ENCODE data around the gene PACSIN1.
"Not testable (repeated sequence)": the region's sequence is repeated elsewhere in the genome, so short reads cannot be mapped to it uniquely, and the experiment has no call there.

Gene PACSIN1

GRCh38 chr6:34475238-34475682 is 9.4 kb downstream of the PACSIN1 start:
- H3K9ac ChIP-seq (ENCODE audit: low read depth, low read length), result no peak overlapping the region
- H3K27me3 ChIP-seq (ENCODE audit: control insufficient read depth, insufficient read depth, low read length), result peaks cover 36% of the 10 kb centered on the region
- H3K4me1 ChIP-seq (ENCODE audit: control insufficient read depth, insufficient read depth, low read length), result no peaks in the 10 kb centered on the region
- H3K9me3 ChIP-seq (replicated peaks; ENCODE audit: low read length), result no peaks in the 10 kb centered on the region
- no peak overlapping the region for H3K4me3 ChIP-seq (ENCODE audit: low read length)
- H3K4me2 ChIP-seq (ENCODE audit: low read length), result no peak overlapping the region
- H3K36me3 ChIP-seq (ENCODE audit: insufficient read depth, low read length), result no peaks in the 10 kb centered on the region

DNA sequence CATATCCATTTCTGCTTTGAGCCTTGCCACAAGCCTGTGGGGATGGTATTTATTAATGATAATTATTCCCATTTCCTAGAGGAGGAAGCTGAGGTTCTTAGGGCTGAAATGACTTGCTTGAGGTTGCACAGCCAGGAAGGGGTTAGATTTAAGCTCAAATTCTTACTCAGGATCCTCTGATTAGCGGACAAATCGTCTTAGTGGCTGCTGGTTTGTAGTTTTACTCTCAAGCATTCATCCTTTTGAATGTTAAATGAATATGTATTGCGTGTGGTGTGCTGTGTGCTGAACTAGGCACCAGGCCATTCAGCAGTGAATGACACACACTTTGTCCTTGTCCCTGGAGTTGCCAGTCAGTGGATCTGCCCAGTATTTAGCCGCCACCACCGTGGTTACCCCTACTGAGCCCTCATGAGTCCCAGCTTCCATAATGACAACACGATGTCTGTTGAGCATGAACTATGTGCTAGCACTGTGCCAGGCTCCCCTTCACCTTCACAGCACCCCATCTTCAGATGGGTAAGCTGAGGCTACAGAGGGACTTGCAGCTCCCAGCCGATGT is 10.0 kb downstream of the PACSIN1 start:
- H3K9ac ChIP-seq (ENCODE audit: low read depth, low read length), result no peak overlapping the region
- H3K27me3 ChIP-seq (ENCODE audit: control insufficient read depth, insufficient read depth, low read length), result peaks cover 36% of the 10 kb centered on the region
- no peak overlapping the region for H3K4me3 ChIP-seq (ENCODE audit: low read length)
- H3K9me3 ChIP-seq (replicated peaks; ENCODE audit: low read length), result no peaks in the 10 kb centered on the region
- no peaks in the 10 kb centered on the region for H3K4me1 ChIP-seq (ENCODE audit: control insufficient read depth, insufficient read depth, low read length)
- H3K36me3 ChIP-seq (ENCODE audit: insufficient read depth, low read length), result no peaks in the 10 kb centered on the region
- no peak overlapping the region for H3K4me2 ChIP-seq (ENCODE audit: low read length)

GRCh38 chr6:34476447-34476846 is 10.6 kb downstream of the PACSIN1 start:
- no peak overlapping the region for H3K9ac ChIP-seq (ENCODE audit: low read depth, low read length)
- H3K9me3 ChIP-seq (replicated peaks; ENCODE audit: low read length), result no peaks in the 10 kb centered on the region
- peaks cover 36% of the 10 kb centered on the region for H3K27me3 ChIP-seq (ENCODE audit: control insufficient read depth, insufficient read depth, low read length)
- H3K4me2 ChIP-seq (ENCODE audit: low read length), result no peak overlapping the region
- no peaks in the 10 kb centered on the region for H3K36me3 ChIP-seq (ENCODE audit: insufficient read depth, low read length)
- H3K4me1 ChIP-seq (ENCODE audit: control insufficient read depth, insufficient read depth, low read length), result no peaks in the 10 kb centered on the region
- H3K4me3 ChIP-seq (ENCODE audit: low read length), result no peak overlapping the region

DNA sequence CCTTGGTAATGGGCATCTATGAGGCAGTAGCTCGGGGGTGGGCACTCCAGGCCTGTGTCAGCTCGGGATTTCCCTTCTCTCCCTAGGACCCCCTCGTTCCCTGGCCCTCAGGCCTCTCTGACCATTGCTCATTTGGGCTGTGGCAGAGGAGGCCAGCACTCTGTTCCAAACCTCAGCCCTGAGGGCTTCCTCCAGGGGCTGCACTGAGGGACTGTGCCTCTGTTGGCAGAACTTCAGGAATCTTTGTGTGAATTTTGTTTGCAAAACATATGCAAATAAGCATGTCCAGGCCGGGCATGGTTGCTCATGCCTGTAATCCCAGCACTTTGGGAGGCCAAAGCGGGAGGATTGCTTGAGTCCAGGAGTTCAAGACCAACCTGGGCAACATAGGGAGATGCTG is 11.0 kb downstream of the PACSIN1 start:
- Histone ChIP-seq H3K4me3 (ENCODE audit: low read length) (no peak overlapping the region), H3K4me2 (ENCODE audit: low read length) (no peak overlapping the region), H3K4me1 (ENCODE audit: control insufficient read depth, insufficient read depth, low read length) (no peaks in the 10 kb centered on the region), H3K27me3 (ENCODE audit: control insufficient read depth, insufficient read depth, low read length) (peaks cover 36% of the 10 kb centered on the region), H3K9me3 (replicated peaks; ENCODE audit: low read length) (no peaks in the 10 kb centered on the region), H3K36me3 (ENCODE audit: insufficient read depth, low read length) (no peaks in the 10 kb centered on the region), H3K9ac (ENCODE audit: low read depth, low read length) (no peak overlapping the region)

DNA sequence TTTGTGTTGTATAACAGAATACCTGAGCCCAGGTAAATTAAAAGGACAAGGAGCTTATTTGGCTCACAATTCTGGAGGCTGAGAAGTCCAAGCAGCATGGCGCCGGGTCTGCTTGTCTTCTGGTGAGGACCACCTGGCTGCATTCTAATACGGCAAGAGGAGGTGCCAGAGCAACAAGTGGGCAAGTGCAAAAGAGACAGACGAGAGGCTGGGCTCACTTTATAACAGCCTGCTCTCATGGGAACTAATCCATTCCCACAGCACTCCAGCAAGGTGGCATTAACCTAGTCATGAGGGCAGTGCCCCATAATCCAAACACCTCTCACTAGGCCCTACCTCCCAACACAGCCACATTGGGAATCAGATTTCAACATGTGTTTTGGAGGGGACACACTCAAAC is 12.9 kb downstream of the PACSIN1 start:
- peaks cover 29% of the 10 kb centered on the region for H3K27me3 ChIP-seq (ENCODE audit: control insufficient read depth, insufficient read depth, low read length)
- H3K4me2 ChIP-seq (ENCODE audit: low read length), result no peak overlapping the region
- H3K36me3 ChIP-seq (ENCODE audit: insufficient read depth, low read length), result no peaks in the 10 kb centered on the region
- H3K9ac ChIP-seq (ENCODE audit: low read depth, low read length), result no peak overlapping the region
- no peak overlapping the region for H3K4me3 ChIP-seq (ENCODE audit: low read length)
- H3K4me1 ChIP-seq (ENCODE audit: control insufficient read depth, insufficient read depth, low read length), result no peaks in the 10 kb centered on the region
- no peaks in the 10 kb centered on the region for H3K9me3 ChIP-seq (replicated peaks; ENCODE audit: low read length)

DNA sequence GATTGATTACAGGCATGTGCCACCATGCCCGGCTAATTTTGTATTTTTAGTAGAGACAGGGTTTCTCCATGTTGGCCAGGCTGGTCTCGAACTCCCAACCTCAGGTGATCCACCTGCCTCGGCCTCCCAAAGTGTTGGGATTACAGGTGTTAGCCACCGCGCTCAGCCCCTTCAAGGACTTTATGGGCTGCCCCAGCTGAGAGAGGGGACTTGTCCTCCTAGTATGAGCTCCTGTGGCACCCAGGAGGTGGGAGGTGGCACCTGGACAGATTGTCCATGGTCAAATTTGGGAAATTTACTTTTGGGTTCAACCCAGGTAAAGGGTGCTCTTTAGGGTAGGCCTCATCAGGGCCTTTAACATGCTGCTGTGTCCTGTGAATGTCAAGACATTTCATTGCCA is 17.9 kb downstream of the PACSIN1 start:
- not testable (repeated sequence) for H3K4me1 ChIP-seq (ENCODE audit: control insufficient read depth, insufficient read depth, low read length); H3K4me3 ChIP-seq (ENCODE audit: low read length); H3K27me3 ChIP-seq (ENCODE audit: control insufficient read depth, insufficient read depth, low read length); H3K9ac ChIP-seq (ENCODE audit: low read depth, low read length); H3K9me3 ChIP-seq (replicated peaks; ENCODE audit: low read length); H3K36me3 ChIP-seq (ENCODE audit: insufficient read depth, low read length); H3K4me2 ChIP-seq (ENCODE audit: low read length)

- H3K9me3 ChIP-seq (replicated peaks; ENCODE audit: low read length), result no peaks in the 10 kb centered on the region
- no peaks in the 10 kb centered on the region for H3K4me1 ChIP-seq (ENCODE audit: control insufficient read depth, insufficient read depth, low read length)
- H3K9ac ChIP-seq (ENCODE audit: low read depth, low read length), result no peak overlapping the region
- no peak overlapping the region for H3K4me3 ChIP-seq (ENCODE audit: low read length)
- H3K27me3 ChIP-seq (ENCODE audit: control insufficient read depth, insufficient read depth, low read length), result peaks cover 4% of the 10 kb centered on the region
- H3K4me2 ChIP-seq (ENCODE audit: low read length), result no peak overlapping the region
- H3K36me3 ChIP-seq (ENCODE audit: insufficient read depth, low read length), result no peaks in the 10 kb centered on the region
Observed at GRCh38 chr6:34484391-34484790, 18.5 kb downstream of the PACSIN1 start.

DNA sequence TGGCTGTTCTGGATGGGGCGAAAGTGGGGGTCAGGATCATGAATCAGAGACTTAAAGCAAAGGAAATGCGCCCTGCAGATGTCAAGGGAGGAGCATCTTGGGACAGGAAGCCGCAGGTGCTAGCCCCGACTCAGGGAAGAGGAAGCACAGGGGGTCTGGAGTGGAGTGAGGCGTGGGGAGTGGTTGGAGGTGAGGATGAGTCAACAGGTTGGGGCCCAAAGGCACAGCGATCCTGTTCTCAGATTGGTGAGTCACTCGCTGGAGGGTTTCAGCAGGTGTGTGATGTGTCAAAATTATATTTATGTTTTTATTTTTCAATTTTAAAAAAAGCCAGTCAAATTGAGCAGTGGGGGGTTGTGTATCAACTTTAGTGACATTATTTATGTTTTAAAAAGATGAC is 19.0 kb downstream of the PACSIN1 start:
- H3K4me1 ChIP-seq (ENCODE audit: control insufficient read depth, insufficient read depth, low read length), result no peaks in the 10 kb centered on the region
- no peaks in the 10 kb centered on the region for H3K36me3 ChIP-seq (ENCODE audit: insufficient read depth, low read length)
- H3K27me3 ChIP-seq (ENCODE audit: control insufficient read depth, insufficient read depth, low read length), result peaks cover 4% of the 10 kb centered on the region
- no peak overlapping the region for H3K4me3 ChIP-seq (ENCODE audit: low read length)
- no peak overlapping the region for H3K9ac ChIP-seq (ENCODE audit: low read depth, low read length)
- H3K4me2 ChIP-seq (ENCODE audit: low read length), result no peak overlapping the region
- H3K9me3 ChIP-seq (replicated peaks; ENCODE audit: low read length), result no peaks in the 10 kb centered on the region

DNA sequence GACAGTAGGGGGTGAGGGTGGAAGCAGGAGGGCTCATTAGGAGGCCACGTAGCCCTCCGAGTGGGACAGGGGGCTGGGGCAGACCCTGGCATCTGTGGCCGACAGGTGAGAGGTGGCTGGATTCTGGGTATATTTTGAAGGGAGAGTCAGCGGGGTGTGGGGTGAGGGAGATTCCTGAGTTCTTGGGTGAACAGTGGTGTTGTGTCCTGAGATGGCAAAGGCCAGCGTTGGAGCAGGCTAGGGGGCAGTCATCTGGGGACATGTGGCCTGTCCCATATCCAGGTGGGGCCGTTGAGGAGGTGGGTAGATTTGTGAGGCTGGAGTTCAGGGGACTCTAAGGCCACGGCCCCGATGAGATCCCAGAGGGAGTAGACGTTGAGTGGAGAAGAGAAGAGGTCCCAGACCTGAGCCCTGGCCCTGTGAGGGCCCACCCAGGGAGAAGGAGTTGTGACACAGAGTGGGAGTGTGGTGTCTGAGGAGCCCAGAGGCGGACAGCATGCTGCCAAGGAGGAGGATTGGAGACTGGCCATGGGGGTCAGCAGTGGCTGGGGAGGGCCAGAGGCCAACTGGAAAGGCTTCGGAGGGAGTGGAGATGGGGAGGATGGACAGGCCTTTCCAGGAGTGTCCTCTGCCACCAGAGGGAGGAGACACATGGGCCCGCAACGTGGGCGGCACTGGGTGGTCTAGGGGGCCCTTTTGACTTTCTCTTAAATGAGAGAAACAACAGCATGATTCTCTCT is 19.6 kb downstream of the PACSIN1 start:
- no peaks in the 10 kb centered on the region for H3K36me3 ChIP-seq (ENCODE audit: insufficient read depth, low read length)
- H3K4me2 ChIP-seq (ENCODE audit: low read length), result no peak overlapping the region
- H3K9me3 ChIP-seq (replicated peaks; ENCODE audit: low read length), result no peaks in the 10 kb centered on the region
- no peak overlapping the region for H3K4me3 ChIP-seq (ENCODE audit: low read length)
- no peak overlapping the region for H3K9ac ChIP-seq (ENCODE audit: low read depth, low read length)
- peaks cover 1% of the 10 kb centered on the region for H3K4me1 ChIP-seq (ENCODE audit: control insufficient read depth, insufficient read depth, low read length)
- peaks cover 4% of the 10 kb centered on the region for H3K27me3 ChIP-seq (ENCODE audit: control insufficient read depth, insufficient read depth, low read length)

DNA sequence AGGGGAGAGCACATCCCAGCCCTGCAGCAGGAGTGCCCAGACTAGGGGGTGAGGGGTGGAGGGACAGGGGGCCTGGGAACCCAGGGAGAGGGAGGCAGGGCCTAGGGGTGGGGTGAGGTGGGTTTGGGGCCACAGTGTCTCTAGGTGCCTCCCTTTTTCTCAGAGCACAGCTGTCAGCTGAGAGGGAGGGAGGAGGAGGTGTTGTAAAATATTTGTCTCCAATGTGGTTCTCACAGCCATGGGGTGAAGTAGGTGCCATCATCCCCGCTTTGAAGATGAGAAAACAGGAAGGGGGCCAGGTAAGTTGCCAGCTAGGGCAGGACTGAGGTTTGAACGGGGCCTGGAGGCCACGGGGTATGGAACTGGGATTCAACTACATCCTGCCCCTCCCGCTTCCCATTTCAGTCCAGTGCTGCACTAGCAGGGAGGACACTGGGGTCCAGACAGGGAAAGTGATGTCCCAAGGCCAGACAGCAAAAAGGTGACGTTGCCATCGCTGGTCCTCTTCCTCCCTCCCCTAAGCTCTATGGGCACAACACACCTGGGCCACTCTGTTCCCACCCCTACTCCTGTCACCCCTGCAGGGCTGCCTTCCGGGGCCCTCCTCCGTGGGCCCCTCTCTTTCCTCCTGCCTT is 20.3 kb downstream of the PACSIN1 start:
- Histone ChIP-seq H3K4me3 (ENCODE audit: low read length) (no peak overlapping the region), H3K27me3 (ENCODE audit: control insufficient read depth, insufficient read depth, low read length) (peaks cover 4% of the 10 kb centered on the region), H3K4me2 (ENCODE audit: low read length) (no peak overlapping the region), H3K4me1 (ENCODE audit: control insufficient read depth, insufficient read depth, low read length) (peaks cover 8% of the 10 kb centered on the region), H3K9me3 (replicated peaks; ENCODE audit: low read length) (no peaks in the 10 kb centered on the region), H3K9ac (ENCODE audit: low read depth, low read length) (no peak overlapping the region), H3K36me3 (ENCODE audit: insufficient read depth, low read length) (no peaks in the 10 kb centered on the region)

DNA sequence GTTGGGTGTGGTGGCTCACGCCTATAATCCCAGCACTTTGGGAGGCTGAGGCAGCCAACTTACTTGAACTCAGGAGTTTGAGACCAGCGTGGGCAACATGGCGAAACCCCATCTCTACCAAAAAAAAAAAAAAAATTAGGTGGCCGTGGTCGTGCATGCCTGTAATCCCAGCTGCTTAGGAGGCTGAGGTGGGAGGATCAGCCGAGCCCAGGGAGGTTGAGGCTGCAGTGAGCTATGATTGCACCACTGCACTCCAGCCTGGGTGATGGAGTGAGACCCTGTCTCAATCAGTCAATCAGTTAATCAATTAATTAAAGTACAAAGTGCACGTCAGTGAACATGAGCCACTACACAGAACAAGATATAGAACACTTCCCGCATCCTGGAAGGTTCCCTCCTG is 21.0 kb downstream of the PACSIN1 start:
- H3K4me1 ChIP-seq (ENCODE audit: control insufficient read depth, insufficient read depth, low read length); H3K9ac ChIP-seq (ENCODE audit: low read depth, low read length); H3K4me3 ChIP-seq (ENCODE audit: low read length); H3K9me3 ChIP-seq (replicated peaks; ENCODE audit: low read length); H3K27me3 ChIP-seq (ENCODE audit: control insufficient read depth, insufficient read depth, low read length); H3K36me3 ChIP-seq (ENCODE audit: insufficient read depth, low read length); H3K4me2 ChIP-seq (ENCODE audit: low read length): not testable (repeated sequence)

DNA sequence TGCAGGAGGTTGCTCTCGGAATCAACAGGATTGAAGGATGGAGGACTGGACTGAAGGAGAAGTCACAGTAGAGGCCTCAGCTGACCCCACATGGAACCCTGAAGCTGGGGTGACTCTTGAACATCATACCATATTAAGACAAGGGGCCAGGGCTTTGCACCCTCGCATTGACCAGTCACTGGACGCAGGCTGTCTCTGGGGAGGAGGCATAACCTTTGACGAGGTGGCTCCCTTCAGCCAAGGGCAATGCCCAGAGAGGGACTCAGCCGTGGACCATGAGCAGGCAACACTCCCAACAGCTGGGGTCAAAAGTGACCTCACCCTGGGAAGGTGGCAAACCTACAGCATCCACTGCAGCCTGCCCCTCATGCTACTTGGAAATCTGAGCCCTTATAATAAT is 21.7 kb downstream of the PACSIN1 start:
- H3K4me3 ChIP-seq (ENCODE audit: low read length), result no peak overlapping the region

More for the DNA sequence above, 21.7 kb downstream of the PACSIN1 start:
- H3K4me2 ChIP-seq (ENCODE audit: low read length), result no peak overlapping the region
- H3K9ac ChIP-seq (ENCODE audit: low read depth, low read length), result no peak overlapping the region
- no peaks in the 10 kb centered on the region for H3K9me3 ChIP-seq (replicated peaks; ENCODE audit: low read length)
- peaks cover 9% of the 10 kb centered on the region for H3K4me1 ChIP-seq (ENCODE audit: control insufficient read depth, insufficient read depth, low read length)
- peaks cover 4% of the 10 kb centered on the region for H3K27me3 ChIP-seq (ENCODE audit: control insufficient read depth, insufficient read depth, low read length)
- H3K36me3 ChIP-seq (ENCODE audit: insufficient read depth, low read length), result no peaks in the 10 kb centered on the region
